Neuronal stem cell (in vitro differentiated cells): ENCODE data around the gene ZNF783.

ENCODE experiments used
- DNase-seq: peaks from one replicate; pipeline ENCODE4 v3.0.0-alpha.2; 2013; ENCODE audit warnings: low spot score
- H2AFZ ChIP-seq: one replicate; pipeline ENCODE4 v1.6.1; 2013; ENCODE audit warnings: mild to moderate bottlenecking, low read length, inconsistent platforms
- H2AK5ac ChIP-seq: 2 replicates; pipeline ENCODE4 v1.6.1; 2013; ENCODE audit warnings: low read depth, mild to moderate bottlenecking, inconsistent platforms, low read length, moderate library complexity, mixed read lengths
- H2BK120ac ChIP-seq: 2 replicates; pipeline ENCODE4 v1.6.1; 2013; ENCODE audit warnings: low read depth, mild to moderate bottlenecking, inconsistent platforms, low read length, moderate library complexity, mixed read lengths
- H2BK12ac ChIP-seq: one replicate; pipeline ENCODE4 v1.6.1; 2013; ENCODE audit warnings: low read length, inconsistent platforms
- H2BK15ac ChIP-seq: 2 replicates; pipeline ENCODE4 v1.6.1; 2013; ENCODE audit warnings: mild to moderate bottlenecking, low read length, inconsistent platforms, mixed read lengths
- H2BK5ac ChIP-seq: one replicate; pipeline ENCODE4 v1.6.1; 2013; ENCODE audit warnings: inconsistent platforms, mild to moderate bottlenecking, low read length, moderate library complexity
- H3K14ac ChIP-seq: one replicate; pipeline ENCODE4 v1.6.1; 2013; ENCODE audit warnings: low read length, inconsistent platforms
- H3K18ac ChIP-seq: 2 replicates; pipeline ENCODE4 v1.6.1; 2013; ENCODE audit warnings: low read length, inconsistent platforms
- H3K23ac ChIP-seq: 2 replicates; pipeline ENCODE4 v1.6.1; 2013; ENCODE audit warnings: low read depth, mild to moderate bottlenecking, mixed read lengths, low read length, inconsistent platforms; ENCODE audit not compliant: poor library complexity
- H3K27ac ChIP-seq: replicated peaks from 3 replicates; pipeline ENCODE4 v1.5.1; 2013; ENCODE audit warnings: low read length, inconsistent platforms
- H3K27me3 ChIP-seq, 3 experiments: 2 replicates each; pipeline ENCODE4 v1.6.1; 2013; ENCODE audit warnings: low read length in 3 of 3, mild to moderate bottlenecking in 2 of 3, inconsistent platforms in 1 of 3, low read depth in 1 of 3, mixed read lengths in 1 of 3, moderate library complexity in 1 of 3; ENCODE audit not compliant: control insufficient read depth in 3 of 3, insufficient read depth in 3 of 3
- H3K36me3 ChIP-seq, 2 donors: replicated peaks in 1 of 2; 2 replicates each; pipeline ENCODE4 v1.6.1; 2013; ENCODE audit warnings: low read length in 2 of 2; ENCODE audit not compliant: control insufficient read depth in 2 of 2, insufficient read depth in 2 of 2
- H3K4ac ChIP-seq: 2 replicates; pipeline ENCODE4 v1.6.1; 2013; ENCODE audit warnings: inconsistent platforms, mild to moderate bottlenecking, low read length, moderate library complexity
- H3K4me1 ChIP-seq, 2 donors: 1 replicate in 1 of 2; 2 replicates in 1 of 2; pipeline ENCODE4 v1.6.1; 2013; ENCODE audit warnings: low read length in 2 of 2, low read depth in 1 of 2; ENCODE audit not compliant: control insufficient read depth in 2 of 2, insufficient read depth in 1 of 2
- H3K4me2 ChIP-seq: one replicate; pipeline ENCODE4 v1.6.1; 2013; ENCODE audit warnings: mild to moderate bottlenecking, low read length, inconsistent platforms; ENCODE audit not compliant: insufficient read depth, poor library complexity, severe bottlenecking
- H3K4me3 ChIP-seq, 2 donors: 2 replicates each; pipeline ENCODE4 v1.5.1; 2013; ENCODE audit warnings: low read length in 2 of 2, mild to moderate bottlenecking in 2 of 2, inconsistent platforms in 1 of 2, moderate library complexity in 1 of 2
- H3K79me1 ChIP-seq: one replicate; pipeline ENCODE4 v1.6.1; 2013; ENCODE audit warnings: low read depth, mild to moderate bottlenecking, inconsistent platforms, low read length, moderate library complexity
- H3K9ac ChIP-seq: one replicate; pipeline ENCODE4 v1.6.1; 2013; ENCODE audit warnings: mild to moderate bottlenecking, low read depth, low read length, inconsistent platforms; ENCODE audit not compliant: poor library complexity
- H3K9me3 ChIP-seq, 2 donors: replicated peaks in 1 of 2; 2 replicates each; pipeline versions ENCODE3 to v1.6.1; 2013; ENCODE audit warnings: low read length in 2 of 2, mild to moderate bottlenecking in 2 of 2, inconsistent platforms in 1 of 2, low read depth in 1 of 2, mixed read lengths in 1 of 2, moderate library complexity in 1 of 2; ENCODE audit not compliant: control insufficient read depth in 2 of 2, insufficient read depth in 1 of 2
- H4K8ac ChIP-seq: one replicate; pipeline ENCODE4 v1.6.1; 2013; ENCODE audit warnings: low read depth, mild to moderate bottlenecking, inconsistent platforms, low read length, moderate library complexity
- H4K91ac ChIP-seq: one replicate; pipeline ENCODE4 v1.6.1; 2013; ENCODE audit warnings: low read length, low read depth, mild to moderate bottlenecking, inconsistent platforms; ENCODE audit not compliant: poor library complexity
- WGBS, 2 donors: extraction: QIAGEN DNeasy Blood & Tissue Kit; methylation state at CpG; one replicate each; pipeline ENCODE4 v1.1.7; 2013; ENCODE audit warnings: missing lambda C conversion rate in 2 of 2, mixed read lengths in 1 of 2; ENCODE audit not compliant: insufficient read length in 2 of 2, insufficient replicate concordance in 1 of 2; ENCODE audit errors: extremely low coverage in 2 of 2; 5-methylcytosine and 5-hydroxymethylcytosine counted together

ZNF783 gene

GRCh38 chr7:149257146-149257545 lies 4.8 kb upstream of the ZNF783 start:
- no peak overlapping the region for H3K27ac ChIP-seq
- H4K91ac ChIP-seq: no peak overlapping the region
- H3K14ac ChIP-seq: no peak overlapping the region
- H3K4ac ChIP-seq: no peak overlapping the region
- H2AFZ ChIP-seq: no peak overlapping the region
- no peak overlapping the region for H3K9ac ChIP-seq
- no peak overlapping the region for H3K23ac ChIP-seq
- H3K79me1 ChIP-seq: peaks cover 3% of the 10 kb centered on the region
- no peak overlapping the region for H2BK5ac ChIP-seq
- H3K36me3 ChIP-seq: peaks cover 25 to 45% of the 10 kb centered on the region in 2 donors
- WGBS, 2 donors: no CpG with 5 or more reads among the region's 2 CpGs
- H3K4me3 ChIP-seq: no peak overlapping the region
- H2BK15ac ChIP-seq: no peak overlapping the region
- peaks cover 0 to 1% (median 0%) of the 10 kb centered on the region in 3 experiments for H3K27me3 ChIP-seq
- H2AK5ac ChIP-seq: no peak overlapping the region
- H3K4me2 ChIP-seq: no peak overlapping the region
- H2BK12ac ChIP-seq: no peak overlapping the region
- H3K4me1 ChIP-seq: no peaks in the 10 kb centered on the region
- no peak for DNase-seq
- H3K9me3 ChIP-seq: no peaks in the 10 kb centered on the region
- no peak overlapping the region for H3K18ac ChIP-seq
- H4K8ac ChIP-seq: no peak overlapping the region
- H2BK120ac ChIP-seq: no peak overlapping the region

DNA sequence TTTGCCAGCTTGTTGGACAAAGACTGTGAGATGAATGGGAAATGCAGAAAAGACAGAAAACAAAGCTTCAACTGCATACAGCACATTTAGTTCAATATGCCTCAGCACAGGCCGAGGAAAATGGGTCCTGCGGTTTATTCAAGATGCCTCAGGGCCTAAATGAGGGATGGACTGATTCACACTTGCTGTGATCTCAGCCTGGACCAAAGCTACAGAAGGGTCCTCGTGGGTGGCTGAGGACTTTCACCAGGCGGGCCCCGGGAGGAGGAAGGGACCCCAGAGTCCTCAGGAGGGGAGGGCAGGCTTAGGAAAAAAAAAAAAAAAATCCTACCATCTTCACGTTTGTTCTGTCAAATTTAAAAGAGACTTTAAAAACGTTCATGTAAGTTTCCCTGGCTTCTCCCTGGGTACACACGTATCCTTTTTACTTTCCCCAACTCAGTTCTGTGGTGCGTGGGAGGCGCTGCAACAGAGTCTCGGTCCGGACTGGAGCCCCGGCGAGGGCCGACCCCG lies 624 bp upstream of the ZNF783 start:
- H3K9ac ChIP-seq: peak overlapping the region; percentile 81
- no peaks in the 10 kb centered on the region for H3K9me3 ChIP-seq
- peaks cover 3 to 7% of the 10 kb centered on the region in 2 donors for H3K36me3 ChIP-seq
- H3K4me2 ChIP-seq: peak overlapping the region; percentile 81
- H3K14ac ChIP-seq: no peak overlapping the region
- DNase-seq: no peak
- WGBS, 2 donors: no CpG with 5 or more reads among the region's 16 CpGs
- peaks cover 3% of the 10 kb centered on the region for H3K79me1 ChIP-seq
- H2BK15ac ChIP-seq: no peak overlapping the region
- no peak overlapping the region for H3K27ac ChIP-seq
- H2BK120ac ChIP-seq: no peak overlapping the region
- H3K4me1 ChIP-seq: no peaks in the 10 kb centered on the region
- H3K27me3 ChIP-seq: peaks cover 0 to 1% (median 0%) of the 10 kb centered on the region in 3 experiments
- H2BK12ac ChIP-seq: no peak overlapping the region
- peak overlapping the region; percentile 27 to 83 for H3K4me3 ChIP-seq
- H4K91ac ChIP-seq: no peak overlapping the region
- H3K4ac ChIP-seq: no peak overlapping the region
- H2AK5ac ChIP-seq: no peak overlapping the region
- peak overlapping the region; percentile 58 for H3K18ac ChIP-seq
- no peak overlapping the region for H2BK5ac ChIP-seq
- H3K23ac ChIP-seq: peak overlapping the region; percentile 80
- H2AFZ ChIP-seq: peak overlapping the region; percentile 95
- H4K8ac ChIP-seq: no peak overlapping the region

DNA sequence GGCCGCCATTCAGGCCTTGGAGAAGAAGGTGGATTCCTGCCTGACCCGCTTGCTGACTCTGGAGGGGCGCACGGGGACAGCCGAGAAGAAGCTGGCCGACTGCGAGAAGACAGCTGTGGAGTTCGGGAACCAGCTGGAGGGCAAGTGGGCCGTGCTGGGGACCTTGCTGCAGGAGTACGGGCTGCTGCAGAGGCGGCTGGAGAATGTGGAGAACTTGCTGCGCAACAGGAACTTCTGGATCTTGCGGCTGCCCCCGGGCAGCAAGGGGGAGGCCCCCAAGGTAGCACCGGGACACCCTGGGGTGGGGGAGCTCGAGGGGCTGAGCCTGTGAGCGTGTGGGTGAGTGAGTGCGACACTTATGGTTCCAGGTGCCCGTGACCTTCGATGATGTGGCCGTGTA lies 4.5 kb downstream of the ZNF783 start:
- H3K4me1 ChIP-seq: no peaks in the 10 kb centered on the region

GRCh38 chr7:149267733-149268132 lies 5.7 kb downstream of the ZNF783 start:
- Histone ChIP-seq H3K4me2 (no peak overlapping the region), H2BK15ac (no peak overlapping the region), H3K9ac (no peak overlapping the region), H4K8ac (no peak overlapping the region), H2AFZ (no peak overlapping the region), H3K4me1 (no peaks in the 10 kb centered on the region), H3K79me1 (peaks cover 3% of the 10 kb centered on the region), H2BK12ac (no peak overlapping the region), H2BK120ac (no peak overlapping the region), H3K14ac (no peak overlapping the region), H3K18ac (no peak overlapping the region), H3K4me3 (no peak overlapping the region), H2BK5ac (no peak overlapping the region), H3K23ac (no peak overlapping the region), H2AK5ac (no peak overlapping the region), H3K27me3 (no peaks in the 10 kb centered on the region), H4K91ac (no peak overlapping the region), H3K9me3 (peaks cover 0 to 1% of the 10 kb centered on the region in 2 donors), H3K36me3 (peaks cover 13 to 14% of the 10 kb centered on the region in 2 donors), H3K4ac (no peak overlapping the region), H3K27ac (no peak overlapping the region)
- WGBS, 2 donors: no CpG with 5 or more reads among the region's 8 CpGs
- no peak for DNase-seq

More for the DNA sequence above, 4.5 kb downstream of the ZNF783 start:
- no peak overlapping the region for H3K18ac ChIP-seq
- H2BK5ac ChIP-seq: no peak overlapping the region
- H3K23ac ChIP-seq: peak overlapping the region; percentile 34
- no peak overlapping the region for H3K4me2 ChIP-seq
- no peak for DNase-seq
- no peak overlapping the region for H2BK15ac ChIP-seq
- peaks cover 0 to 1% of the 10 kb centered on the region in 2 donors for H3K9me3 ChIP-seq
- H2AK5ac ChIP-seq: no peak overlapping the region
- H3K14ac ChIP-seq: no peak overlapping the region
- H2BK12ac ChIP-seq: no peak overlapping the region
- H4K8ac ChIP-seq: no peak overlapping the region
- no peak overlapping the region for H3K4ac ChIP-seq
- no peak overlapping the region for H3K4me3 ChIP-seq
- no CpG with 5 or more reads among the region's 21 CpGs for WGBS, 2 donors
- H2AFZ ChIP-seq: no peak overlapping the region
- no peak overlapping the region for H3K9ac ChIP-seq
- H4K91ac ChIP-seq: no peak overlapping the region
- no peak overlapping the region for H3K27ac ChIP-seq
- H2BK120ac ChIP-seq: no peak overlapping the region
- H3K27me3 ChIP-seq: peaks cover 0 to 1% (median 0%) of the 10 kb centered on the region in 3 experiments
- H3K79me1 ChIP-seq: peaks cover 3% of the 10 kb centered on the region
- H3K36me3 ChIP-seq: peaks cover 10 to 13% of the 10 kb centered on the region in 2 donors
